Calu3 (cell line): Measurements from ENCODE around the gene NUDT1. TPM values are rescaled to one million over a fixed set of nuclear protein-coding genes. Genes with fewer than 3 reads are reported as not detected.

Experiments used
- BruUV-seq: library from RNA; stranded (reverse); fragments of 400-500 nt; replicated peaks from 2 replicates; lab custom pipeline; 2021; lab: Mats Ljungman, UMichigan
- CTCF ChIA-PET: fragments of 300-600 bp; sonication (Branson Sonifier 250); formaldehyde crosslinking; loops from one replicate; lab custom pipeline; 2022; ENCODE audit warnings: antibody characterized with exemption; lab: Charles Lee
- DNase-seq: peaks from one replicate; pipeline ENCODE4 v3.0.0; 2022
- H3K27ac Mint-ChIP-seq: one replicate; pipeline ENCODE4 v1.8.0; 2022; ENCODE audit warnings: mixed read lengths; ENCODE audit not compliant: unreplicated experiment
- H3K27me3 Mint-ChIP-seq: one replicate; pipeline ENCODE4 v1.8.0; 2022; ENCODE audit warnings: mixed read lengths; ENCODE audit not compliant: unreplicated experiment
- H3K36me3 Mint-ChIP-seq: one replicate; pipeline ENCODE4 v1.8.0; 2022; ENCODE audit warnings: mild to moderate bottlenecking, moderate library complexity, mixed read lengths; ENCODE audit not compliant: insufficient read depth, unreplicated experiment
- H3K4me1 Mint-ChIP-seq: one replicate; pipeline ENCODE4 v1.8.0; 2022; ENCODE audit warnings: mild to moderate bottlenecking, low read depth, mixed read lengths; ENCODE audit not compliant: unreplicated experiment
- H3K4me3 Mint-ChIP-seq: one replicate; pipeline ENCODE4 v1.8.0; 2022; ENCODE audit warnings: mild to moderate bottlenecking, low read depth, moderate library complexity, mixed read lengths; ENCODE audit not compliant: unreplicated experiment
- H3K9me3 Mint-ChIP-seq: one replicate; pipeline ENCODE4 v1.8.0; 2022; ENCODE audit warnings: low read depth, mixed read lengths; ENCODE audit not compliant: unreplicated experiment
- CTCF ChIP-seq: fragments of 200-600 bp; IDR thresholded peaks from one replicate; pipeline ENCODE4 v1.8.0; 2022; ENCODE audit warnings: antibody characterized with exemption; ENCODE audit not compliant: unreplicated experiment
- intact Hi-C: fragments of 100-400 bp; cut with micrococcal nuclease; formaldehyde crosslinking; loops from one replicate; pipeline ENCODE4 v1.10.0; 2022; ENCODE audit not compliant: unreplicated experiment
- total RNA-seq: library from RNA; stranded (reverse); gene quantifications from 2 replicates; pipeline ENCODE4 v1.2.3, GENCODE V29; 2022

The NUDT1 gene
- total RNA-seq, 1 experiment from 2014 or later = 65.6 TPM

GRCh38 chr7:2211926-2212325 lies 30.1 kb upstream of the NUDT1 start:
- TF ChIP-seq CTCF = no peak
- Mint-ChIP-seq H3K36me3 (peaks cover 32% of the 10 kb centered on the region), H3K27ac (no peak overlapping the region), H3K27me3 (no peaks in the 10 kb centered on the region), H3K4me3 (no peak overlapping the region), H3K4me1 (no peaks in the 10 kb centered on the region), H3K9me3 (no peaks in the 10 kb centered on the region)
- BruUV-seq = no TSS peak
- intact Hi-C loops = no loop called here
- no peak for DNase-seq
- CTCF ChIA-PET = no interaction called here

DNA sequence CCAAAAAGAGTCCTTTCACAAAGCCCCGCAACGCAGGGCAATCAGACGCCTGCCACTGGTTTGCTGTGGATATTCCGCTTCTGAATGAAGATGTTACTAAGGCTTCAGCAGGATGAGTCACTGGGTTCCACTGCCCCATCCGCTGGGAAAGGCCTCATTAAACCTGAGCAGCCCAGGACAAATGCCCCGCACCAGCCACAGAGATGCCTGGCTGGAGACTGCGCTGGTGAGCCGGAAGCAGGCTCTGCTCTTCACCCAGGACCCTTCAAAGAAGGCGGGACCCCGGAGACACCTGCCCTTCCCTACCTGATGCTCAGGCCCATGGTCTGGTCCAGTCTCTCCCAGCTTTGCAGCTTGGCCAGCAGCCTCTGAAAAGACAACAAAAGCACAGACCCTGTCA lies 29.1 kb upstream of the NUDT1 start:
- H3K4me1 Mint-ChIP-seq = no peaks in the 10 kb centered on the region
- no TSS peak for BruUV-seq
- H3K9me3 Mint-ChIP-seq = no peaks in the 10 kb centered on the region
- no peak overlapping the region for H3K4me3 Mint-ChIP-seq
- no peaks in the 10 kb centered on the region for H3K27me3 Mint-ChIP-seq
- peaks cover 35% of the 10 kb centered on the region for H3K36me3 Mint-ChIP-seq
- DNase-seq = no peak
- no peak for TF ChIP-seq CTCF
- intact Hi-C loops = no loop called here
- CTCF ChIA-PET = interaction anchor here (0.6 kb wide), 1 partner anchor 143 kb away, joined by 4 read pairs; no protein-coding TSS in a partner anchor
- no peak overlapping the region for H3K27ac Mint-ChIP-seq

- Mint-ChIP-seq H3K27ac (no peak overlapping the region), H3K4me1 (no peaks in the 10 kb centered on the region), H3K4me3 (no peak overlapping the region), H3K9me3 (no peaks in the 10 kb centered on the region), H3K27me3 (no peaks in the 10 kb centered on the region), H3K36me3 (peaks cover 43% of the 10 kb centered on the region)
- intact Hi-C loops = no loop called here
- TF ChIP-seq CTCF = no peak
- CTCF ChIA-PET = interaction anchor here (0.6 kb wide), 1 partner anchor 142 kb away, joined by 4 read pairs; no protein-coding TSS in a partner anchor
- no peak for DNase-seq
- BruUV-seq = no TSS peak
These were observed 28.3 kb upstream of the NUDT1 start for GRCh38 chr7:2213551-2214215.

DNA sequence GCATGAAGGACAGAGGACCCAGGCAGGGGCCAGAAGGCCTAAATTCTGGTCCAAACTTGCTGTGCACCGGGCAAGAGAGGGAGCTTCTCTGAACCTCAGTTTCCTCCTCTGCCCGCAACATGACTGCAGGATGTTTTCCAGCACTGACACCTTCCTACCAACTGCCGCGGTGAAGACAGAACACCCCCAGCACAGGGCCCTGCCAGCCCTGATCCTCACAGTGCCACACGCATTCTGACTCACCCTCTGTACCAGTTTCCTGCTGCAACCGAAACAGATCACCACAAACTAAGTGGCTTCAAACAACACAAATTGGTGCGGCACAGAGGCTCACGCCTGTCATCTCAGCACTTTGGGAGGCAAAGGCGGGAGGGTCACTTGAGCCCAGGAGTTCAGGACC lies 27.4 kb upstream of the NUDT1 start:
- no TSS peak for BruUV-seq

More for the DNA sequence above, 27.4 kb upstream of the NUDT1 start:
- CTCF ChIA-PET = no interaction called here
- no peak overlapping the region for H3K27ac Mint-ChIP-seq
- no peak for DNase-seq
- TF ChIP-seq CTCF = no peak
- no peak overlapping the region for H3K4me3 Mint-ChIP-seq
- H3K27me3 Mint-ChIP-seq = no peaks in the 10 kb centered on the region
- no peaks in the 10 kb centered on the region for H3K9me3 Mint-ChIP-seq
- no peaks in the 10 kb centered on the region for H3K4me1 Mint-ChIP-seq
- peaks cover 39% of the 10 kb centered on the region for H3K36me3 Mint-ChIP-seq
- intact Hi-C loops = no loop called here
